Trophoblast cell (in vitro differentiated cells and primary cell): Measurements from ENCODE around the gene IFNE.

Experiments used
- DNase-seq, 2 donors: peaks; one replicate each; pipeline ENCODE4 v3.0.0-alpha.2; 2016
- H2AFZ ChIP-seq: 2 replicates; pipeline ENCODE4 v1.6.1; 2013; ENCODE audit warnings: low read length, moderate library complexity, mild to moderate bottlenecking; ENCODE audit not compliant: insufficient read depth, poor library complexity
- H2AK5ac ChIP-seq: 2 replicates; pipeline ENCODE4 v1.6.1; 2013; ENCODE audit warnings: mild to moderate bottlenecking, low read length
- H2BK120ac ChIP-seq: 2 replicates; pipeline ENCODE4 v1.6.1; 2013; ENCODE audit warnings: low read length, mild to moderate bottlenecking, moderate library complexity; ENCODE audit not compliant: insufficient read depth, poor library complexity
- H2BK12ac ChIP-seq: 2 replicates; pipeline ENCODE4 v1.6.1; 2013; ENCODE audit warnings: mild to moderate bottlenecking, low read length, moderate library complexity
- H2BK5ac ChIP-seq: 2 replicates; pipeline ENCODE4 v1.6.1; 2013; ENCODE audit warnings: low read length, low read depth, moderate library complexity, mild to moderate bottlenecking; ENCODE audit not compliant: poor library complexity
- H3K14ac ChIP-seq: 2 replicates; pipeline ENCODE4 v1.6.1; 2013; ENCODE audit warnings: mild to moderate bottlenecking, low read length
- H3K18ac ChIP-seq: 2 replicates; pipeline ENCODE4 v1.6.1; 2013; ENCODE audit warnings: mild to moderate bottlenecking, low read length
- H3K23ac ChIP-seq: 2 replicates; pipeline ENCODE4 v1.6.1; 2013; ENCODE audit warnings: low read length
- H3K27ac ChIP-seq: 2 replicates; pipeline ENCODE4 v1.5.1; 2013; ENCODE audit warnings: low read depth, mild to moderate bottlenecking, inconsistent platforms, low read length, moderate library complexity
- H3K27me3 ChIP-seq: 2 replicates; pipeline ENCODE4 v1.6.1; 2013; ENCODE audit warnings: inconsistent platforms, mild to moderate bottlenecking, low read length, moderate library complexity; ENCODE audit not compliant: insufficient read depth
- H3K36me3 ChIP-seq, 2 experiments: 1 replicate in 1 of 2; 2 replicates in 1 of 2; pipeline ENCODE4 v1.6.1; 2013; ENCODE audit warnings: low read length in 2 of 2, mild to moderate bottlenecking in 2 of 2, moderate library complexity in 1 of 2; ENCODE audit not compliant: insufficient read depth in 2 of 2, control insufficient read depth in 1 of 2
- H3K4ac ChIP-seq: 2 replicates; pipeline ENCODE4 v1.6.1; 2013; ENCODE audit warnings: low read depth, mild to moderate bottlenecking, low read length, moderate library complexity
- H3K4me1 ChIP-seq, 2 experiments: 1 replicate in 1 of 2; 2 replicates in 1 of 2; pipeline ENCODE4 v1.6.1; 2013; ENCODE audit warnings: low read length in 2 of 2, mild to moderate bottlenecking in 2 of 2, moderate library complexity in 1 of 2; ENCODE audit not compliant: insufficient read depth in 2 of 2, control insufficient read depth in 1 of 2
- H3K4me2 ChIP-seq: 2 replicates; pipeline ENCODE4 v1.6.1; 2013; ENCODE audit warnings: inconsistent platforms, mild to moderate bottlenecking, low read length, moderate library complexity
- H3K4me3 ChIP-seq: 2 replicates; pipeline ENCODE4 v1.5.1; 2013; ENCODE audit warnings: mild to moderate bottlenecking, low read depth, low read length, inconsistent platforms
- H3K79me1 ChIP-seq: one replicate; pipeline ENCODE4 v1.6.1; 2013; ENCODE audit warnings: low read length
- H3K79me2 ChIP-seq: 2 replicates; pipeline ENCODE4 v1.6.1; 2013; ENCODE audit warnings: low read length, mild to moderate bottlenecking; ENCODE audit not compliant: control insufficient read depth, insufficient read depth, poor library complexity
- H3K9ac ChIP-seq: 2 replicates; pipeline ENCODE4 v1.6.1; 2013; ENCODE audit warnings: mild to moderate bottlenecking, low read length
- H3K9me3 ChIP-seq: 2 replicates; pipeline ENCODE4 v1.6.1; 2013; ENCODE audit warnings: low read depth, mild to moderate bottlenecking, control low read depth, inconsistent platforms, low read length; ENCODE audit not compliant: insufficient read depth
- H4K12ac ChIP-seq: 2 replicates; pipeline ENCODE4 v1.6.1; 2013; ENCODE audit warnings: low read depth, mild to moderate bottlenecking, low read length, moderate library complexity
- H4K8ac ChIP-seq: 2 replicates; pipeline ENCODE4 v1.6.1; 2013; ENCODE audit warnings: low read depth, mild to moderate bottlenecking, low read length, moderate library complexity
- H4K91ac ChIP-seq: one replicate; pipeline ENCODE4 v1.6.1; 2013; ENCODE audit warnings: low read depth, mild to moderate bottlenecking, low read length, moderate library complexity
- WGBS: extraction: QIAGEN DNeasy Blood & Tissue Kit; methylation state at CpG from one replicate; pipeline ENCODE4 v1.1.7; 2013; ENCODE audit warnings: missing lambda C conversion rate; ENCODE audit not compliant: insufficient read length, insufficient coverage; ENCODE audit errors: extremely low coverage; 5-methylcytosine and 5-hydroxymethylcytosine counted together

The IFNE gene

DNA sequence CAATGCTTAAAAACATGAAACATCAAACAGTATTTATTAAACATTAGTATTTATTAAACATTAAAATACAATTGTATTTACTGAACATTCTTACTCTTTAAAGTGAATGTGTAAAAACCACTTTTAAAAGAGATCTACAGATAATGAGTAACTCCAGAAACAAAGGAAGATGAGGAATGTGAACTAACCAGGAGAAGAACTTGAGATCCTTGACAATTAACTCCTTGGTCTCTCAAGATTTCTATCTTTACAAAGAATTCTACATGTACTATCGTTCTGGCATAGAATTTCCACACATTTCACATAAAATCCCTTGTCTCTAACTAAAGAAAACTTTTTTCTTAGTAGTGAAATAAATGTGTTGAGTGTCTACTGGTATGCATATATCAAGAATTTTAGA is 28.7 kb upstream of the IFNE start:
- H2AFZ ChIP-seq: no peak overlapping the region
- WGBS: no CpG with 5 or more reads among the region's 1 CpG
- no peak overlapping the region for H4K91ac ChIP-seq
- no peak overlapping the region for H3K4me2 ChIP-seq
- no peak overlapping the region for H3K4ac ChIP-seq
- H3K36me3 ChIP-seq: no peaks in the 10 kb centered on the region
- peak in 1 of 2 donors; percentile 84 for DNase-seq
- H4K8ac ChIP-seq: no peak overlapping the region
- H3K4me1 ChIP-seq: peaks cover 3 to 7% of the 10 kb centered on the region in 2 experiments
- no peak overlapping the region for H3K4me3 ChIP-seq
- no peak overlapping the region for H2BK12ac ChIP-seq
- no peak overlapping the region for H3K14ac ChIP-seq
- H3K79me1 ChIP-seq: peaks cover 3% of the 10 kb centered on the region
- H2BK5ac ChIP-seq: no peak overlapping the region
- no peak overlapping the region for H4K12ac ChIP-seq
- H3K18ac ChIP-seq: no peak overlapping the region
- H3K23ac ChIP-seq: no peak overlapping the region
- no peaks in the 10 kb centered on the region for H3K9me3 ChIP-seq
- H3K9ac ChIP-seq: no peak overlapping the region
- no peak overlapping the region for H2BK120ac ChIP-seq
- H3K27me3 ChIP-seq: no peaks in the 10 kb centered on the region
- no peak overlapping the region for H2AK5ac ChIP-seq
- H3K27ac ChIP-seq: no peak overlapping the region
- H3K79me2 ChIP-seq: no peaks in the 10 kb centered on the region

DNA sequence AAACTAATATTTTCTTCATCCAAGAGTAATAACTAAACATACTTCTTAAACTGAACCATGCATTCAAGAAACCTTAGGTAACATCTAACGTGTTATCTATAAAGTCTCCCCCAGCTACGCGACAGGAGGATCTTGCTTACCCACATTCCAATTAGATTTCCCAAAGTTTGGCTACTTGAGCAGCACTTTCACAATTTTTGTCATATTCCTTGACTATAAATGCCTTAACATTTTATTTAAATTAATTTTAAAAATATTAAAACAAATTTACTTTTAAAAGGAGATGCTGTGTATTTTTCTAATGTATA is 25.3 kb upstream of the IFNE start:
- no peak overlapping the region for H4K91ac ChIP-seq
- no peak overlapping the region for H3K14ac ChIP-seq
- H3K79me1 ChIP-seq: peaks cover 3% of the 10 kb centered on the region
- no peak overlapping the region for H4K12ac ChIP-seq
- no peak overlapping the region for H4K8ac ChIP-seq
- no peak overlapping the region for H3K23ac ChIP-seq
- H3K36me3 ChIP-seq: no peaks in the 10 kb centered on the region
- H3K18ac ChIP-seq: no peak overlapping the region
- no peak overlapping the region for H2AFZ ChIP-seq
- no peak overlapping the region for H2AK5ac ChIP-seq
- no peak overlapping the region for H3K4me2 ChIP-seq
- no CpG with 5 or more reads among the region's 3 CpGs for WGBS
- H3K4me1 ChIP-seq: peaks cover 3 to 7% of the 10 kb centered on the region in 2 experiments
- no peak overlapping the region for H2BK5ac ChIP-seq
- peak; percentile 70 to 92 for DNase-seq
- no peaks in the 10 kb centered on the region for H3K9me3 ChIP-seq
- H3K79me2 ChIP-seq: no peaks in the 10 kb centered on the region
- H2BK12ac ChIP-seq: no peak overlapping the region
- H3K4ac ChIP-seq: no peak overlapping the region
- no peak overlapping the region for H3K4me3 ChIP-seq
- no peak overlapping the region for H2BK120ac ChIP-seq
- no peak overlapping the region for H3K9ac ChIP-seq
- no peaks in the 10 kb centered on the region for H3K27me3 ChIP-seq
- no peak overlapping the region for H3K27ac ChIP-seq

DNA sequence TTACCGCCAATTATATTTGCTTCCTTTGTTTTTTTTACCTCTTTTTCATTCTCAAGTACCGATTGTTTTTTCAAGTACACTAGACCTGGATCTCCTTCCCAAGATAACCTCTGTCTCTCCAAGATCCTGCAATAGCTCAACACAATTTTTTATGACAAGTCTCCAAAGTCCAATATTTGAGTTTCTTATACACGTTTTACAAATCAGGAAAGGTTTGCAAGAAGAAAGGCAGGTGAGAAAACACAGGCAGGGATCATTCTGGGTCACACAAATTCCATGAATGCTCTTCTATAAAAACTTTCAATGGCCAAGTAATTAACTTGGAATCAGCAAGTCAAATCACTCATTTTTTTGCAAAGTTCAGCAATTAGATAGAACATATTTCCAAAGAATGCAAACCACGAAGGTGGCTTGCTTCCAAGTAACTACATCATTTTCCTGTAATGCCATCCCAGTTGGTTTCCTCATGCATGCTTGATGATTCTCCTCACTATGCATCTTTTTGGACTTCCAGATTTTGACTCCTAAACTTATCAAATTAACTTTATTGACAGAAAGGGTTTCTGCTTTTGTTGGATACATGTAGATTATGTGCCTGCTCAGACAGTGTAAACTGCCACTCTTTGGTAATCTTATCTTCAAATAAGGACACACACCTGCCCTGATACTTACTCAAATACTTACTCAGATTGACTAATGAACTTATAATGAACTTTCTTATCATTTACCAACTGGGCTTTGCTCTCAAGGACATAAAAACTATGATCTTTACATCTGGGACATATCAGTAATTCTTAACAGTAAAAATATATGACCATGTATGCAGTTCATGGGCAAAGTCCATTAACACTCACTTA is 24.7 kb upstream of the IFNE start:
- Histone ChIP-seq H2BK120ac (no peak overlapping the region), H3K27ac (no peak overlapping the region), H3K4me3 (no peak overlapping the region), H3K9ac (no peak overlapping the region), H2AFZ (no peak overlapping the region), H4K8ac (no peak overlapping the region), H3K36me3 (no peaks in the 10 kb centered on the region), H4K12ac (no peak overlapping the region), H2BK5ac (no peak overlapping the region), H3K4me2 (no peak overlapping the region), H3K79me2 (no peaks in the 10 kb centered on the region), H3K4ac (no peak overlapping the region), H3K9me3 (no peaks in the 10 kb centered on the region), H3K79me1 (peaks cover 2% of the 10 kb centered on the region), H4K91ac (no peak overlapping the region), H3K27me3 (no peaks in the 10 kb centered on the region), H3K14ac (no peak overlapping the region), H2AK5ac (no peak overlapping the region), H2BK12ac (no peak overlapping the region), H3K23ac (no peak overlapping the region), H3K18ac (no peak overlapping the region), H3K4me1 (peaks cover 3 to 6% of the 10 kb centered on the region in 2 experiments)
- no CpG with 5 or more reads among the region's 4 CpGs for WGBS
- DNase-seq: peak; percentile 71 to 96

- no CpG with 5 or more reads among the region's 10 CpGs for WGBS
Measured at GRCh38 chr9:21505425-21506179, 23.5 kb upstream of the IFNE start.

More at GRCh38 chr9:21505425-21506179, 23.5 kb upstream of the IFNE start:
- Histone ChIP-seq H2BK120ac (no peak overlapping the region), H4K91ac (no peak overlapping the region), H3K79me1 (no peaks in the 10 kb centered on the region), H2BK5ac (no peak overlapping the region), H3K27ac (no peak overlapping the region), H3K27me3 (no peaks in the 10 kb centered on the region), H3K18ac (no peak overlapping the region), H3K9me3 (no peaks in the 10 kb centered on the region), H4K8ac (no peak overlapping the region), H3K4ac (no peak overlapping the region), H3K9ac (no peak overlapping the region), H3K4me1 (peaks cover 0 to 1% of the 10 kb centered on the region in 2 experiments), H3K36me3 (no peaks in the 10 kb centered on the region), H4K12ac (no peak overlapping the region), H2AK5ac (no peak overlapping the region), H2BK12ac (no peak overlapping the region), H3K14ac (no peak overlapping the region), H3K23ac (no peak overlapping the region), H3K4me2 (no peak overlapping the region), H3K79me2 (no peaks in the 10 kb centered on the region), H2AFZ (no peak overlapping the region), H3K4me3 (no peak overlapping the region)
- peak in 1 of 2 donors; percentile 34 for DNase-seq
